H1 (cell line): ENCODE results near the gene CDK5RAP2. TPM values are rescaled to one million over a fixed set of nuclear protein-coding genes. Genes with fewer than 3 reads are reported as not detected.

Experiments
- CTBP2 ChIP-seq: IDR thresholded peaks from 2 replicates; pipeline ENCODE4 v1.7.0; 2011; ENCODE audit warnings: borderline replicate concordance, mild to moderate bottlenecking, moderate library complexity, mixed read lengths, low read length; ENCODE audit not compliant: insufficient read depth, insufficient read length
- polyA plus RNA-seq, 7 experiments: library from polyadenylated mRNA; depleted of rRNA in 3 of 7; stranded (reverse) in 5 of 7; unstranded in 2 of 7; fragments of >200 nt in 5 of 7; fragments of 200-250 nt in 2 of 7; gene quantifications; 1 replicate in 5 of 7; 2 replicates in 1 of 7; 4 replicates in 1 of 7; pipeline versions ENCODE4 v1.2.1 to v1.2.3, GENCODE V29; 2011 to 2013; ENCODE audit warnings: missing spikeins in 2 of 7, mixed read lengths in 2 of 7
- total RNA-seq: library from RNA; stranded (reverse); fragmentation: NEBNext Ultra II Directional; extraction: Animal tissue kit (Norgen Biotek cat#: 25700); gene quantifications from 2 replicates; pipeline ENCODE4 v1.2.1, GENCODE V29; 2021

The CDK5RAP2 gene
- total and polyA plus RNA-seq, 2 of the 8 experiments (the other 6 are each of a cell fraction or from before 2014, with no cell fraction given): 19.8 to 49.4 TPM

DNA sequence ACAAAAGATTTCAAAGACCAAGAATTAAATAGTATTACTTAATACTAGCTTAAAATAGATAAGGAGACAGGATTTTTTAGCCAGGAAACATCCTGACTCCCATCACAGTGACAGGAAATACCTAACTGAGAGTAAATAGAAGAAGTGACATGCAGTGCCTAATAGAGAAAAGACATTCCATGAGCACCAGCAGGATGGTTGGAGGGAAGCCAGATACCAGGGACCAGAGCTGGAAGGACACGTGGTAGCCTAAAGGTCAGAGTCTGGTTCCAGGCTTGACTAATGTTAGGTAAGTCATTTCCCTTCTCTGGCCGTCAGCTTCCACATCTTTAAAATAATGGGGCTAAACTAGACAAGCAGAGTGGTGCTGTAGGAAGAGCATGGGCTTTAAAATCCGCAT, 41.6 kb downstream of the CDK5RAP2 start (continued):
- TF ChIP-seq CTBP2: no peak
